GM12878 (cell line): Measurements from ENCODE around the gene SORCS2. TPM values are rescaled to one million over a fixed set of nuclear protein-coding genes. Genes with fewer than 3 reads are reported as not detected.

Experiments
- ATAC-seq: fragments of 200-7000 bp; cut with Tn5 transposase; 3 replicates; pipeline ENCODE4 v1.9.1; 2020; ENCODE audit warnings: mild to moderate bottlenecking, moderate library complexity
- BruUV-seq: library from RNA; stranded (reverse); fragments of 400-500 nt; replicated peaks from 2 replicates; lab custom pipeline; 2021; lab: Mats Ljungman, UMichigan
- CTCF ChIA-PET: fragments of 300-600 bp; sonication (Branson Sonifier 250); formaldehyde crosslinking; extraction: SDS; loops from one replicate; lab custom pipeline; 2021; ENCODE audit warnings: inconsistent platforms; lab: Yijun Ruan, JAX
- POLR2A ChIA-PET: fragments of 350-600 bp; formaldehyde crosslinking; extraction: SDS; loops from one replicate; lab custom pipeline; 2021; ENCODE audit warnings: inconsistent platforms; lab: Charles Lee
- RAD21 ChIA-PET: fragments of 300-600 bp; sonication (Branson Sonifier 250); formaldehyde crosslinking; loops from one replicate; lab custom pipeline; 2023; ENCODE audit warnings: antibody characterized with exemption; ENCODE audit not compliant: unreplicated experiment; lab: Charles Lee
- SMC1A ChIA-PET: fragments of 300-600 bp; sonication (Branson Sonifier 250); formaldehyde crosslinking; loops from one replicate; lab custom pipeline; 2023; ENCODE audit not compliant: unreplicated experiment, uncharacterized antibody; lab: Charles Lee
- DNase-seq: peaks from one replicate; pipeline ENCODE4 v3.0.0-alpha.2; 2011; ENCODE audit warnings: low read depth, low spot score
- FAIRE-seq: peaks from 3 replicates; lab custom pipeline; 2011; peaks lifted over from hg19 to GRCh38; lab: Jason Lieb, UNC
- H2AFZ ChIP-seq: 2 replicates; pipeline ENCODE4 v1.6.0; 2011; ENCODE audit warnings: low read depth, low read length, control low read depth; ENCODE audit not compliant: control insufficient read depth
- H3K27ac ChIP-seq: 2 replicates; pipeline ENCODE4 v1.5.1; 2011; ENCODE audit warnings: control low read depth; ENCODE audit not compliant: control insufficient read depth, insufficient read depth
- H3K27me3 ChIP-seq, 2 experiments: replicated peaks in 1 of 2; 2 replicates each; pipeline versions ENCODE4 v1.6.0 to v1.6.1; 2011; ENCODE audit warnings: low read length in 1 of 2; ENCODE audit not compliant: control insufficient read depth in 2 of 2, insufficient read depth in 2 of 2
- H3K36me3 ChIP-seq, 2 experiments: 2 replicates each; pipeline ENCODE4 v1.5.1; 2011; ENCODE audit warnings: low read length in 1 of 2; ENCODE audit not compliant: control insufficient read depth in 2 of 2, insufficient read depth in 2 of 2
- H3K4me1 ChIP-seq: 2 replicates; pipeline ENCODE4 v1.6.1; 2011; ENCODE audit warnings: mild to moderate bottlenecking, low read length, moderate library complexity, mixed read lengths; ENCODE audit not compliant: control insufficient read depth, insufficient read depth
- H3K4me2 ChIP-seq: 2 replicates; pipeline ENCODE4 v1.6.0; 2011; ENCODE audit warnings: control low read depth; ENCODE audit not compliant: control insufficient read depth, insufficient read depth
- H3K4me3 ChIP-seq: fragments of 200-600 bp; sonication (generic); 2 replicates; pipeline ENCODE4 v1.5.1; 2016
- H3K79me2 ChIP-seq: 2 replicates; pipeline ENCODE4 v1.6.0; 2011; ENCODE audit warnings: low read length; ENCODE audit not compliant: control insufficient read depth, insufficient read depth
- H3K9ac ChIP-seq: 2 replicates; pipeline ENCODE4 v1.8.0; 2011; ENCODE audit warnings: low read length, control low read depth, mixed read lengths; ENCODE audit not compliant: control insufficient read depth, insufficient read depth
- H3K9me3 ChIP-seq: replicated peaks from 3 replicates; pipeline ENCODE4 v1.5.1; 2011; ENCODE audit warnings: mild to moderate bottlenecking, low read length; ENCODE audit not compliant: control insufficient read depth, insufficient read depth
- H4K20me1 ChIP-seq: 2 replicates; pipeline ENCODE4 v1.6.0; 2011; ENCODE audit not compliant: control insufficient read depth, insufficient read depth
- CBX3 ChIP-seq: fragments of 200-600 bp; sonication (generic); IDR thresholded peaks from 2 replicates; pipeline ENCODE4 v1.6.1; 2016; ENCODE audit warnings: low read depth, borderline replicate concordance
- CBX5 ChIP-seq: sonication (generic); IDR thresholded peaks from 2 replicates; pipeline ENCODE4 v1.6.1; 2016; ENCODE audit warnings: low read depth, moderate library complexity, mild to moderate bottlenecking, inconsistent platforms
- CHD4 ChIP-seq: fragments of 200-600 bp; sonication (generic); IDR thresholded peaks from 2 replicates; pipeline ENCODE4 v1.6.1; 2016; ENCODE audit warnings: mild to moderate bottlenecking
- DPF2 ChIP-seq: fragments of 450-650 bp; IDR thresholded peaks from 2 replicates; pipeline ENCODE4 v1.6.1; 2017; ENCODE audit warnings: mild to moderate bottlenecking
- EP300 ChIP-seq, 2 experiments: fragments of 150-350 bp in 1 of 2; IDR thresholded peaks; 2 replicates each; pipeline ENCODE4 v1.6.1; 2011 to 2012; ENCODE audit warnings: low read depth in 2 of 2, low read length in 2 of 2, borderline replicate concordance in 1 of 2, improper control_type of control experiment in 1 of 2, inconsistent platforms in 1 of 2; ENCODE audit not compliant: control insufficient read depth in 1 of 2
- ESRRA ChIP-seq: IDR thresholded peaks from 2 replicates; pipeline ENCODE4 v1.6.1; 2012; ENCODE audit warnings: mild to moderate bottlenecking, low read length, improper control_type of control experiment
- ETV6 ChIP-seq, 2 experiments: fragments of 450-650 bp in 1 of 2; IDR thresholded peaks in 1 of 2; conservative IDR thresholded peaks in 1 of 2; 2 replicates each; pipeline ENCODE4 v1.6.1; 2014; ENCODE audit warnings: antibody characterized with exemption in 1 of 2, borderline replicate concordance in 1 of 2, low read depth in 1 of 2, mild to moderate bottlenecking in 1 of 2, moderate library complexity in 1 of 2
- IKZF2 ChIP-seq, 2 experiments: fragments of 450-650 bp; IDR thresholded peaks; 2 replicates each; pipeline ENCODE4 v1.6.1; 2017; ENCODE audit warnings: mild to moderate bottlenecking in 2 of 2, moderate library complexity in 2 of 2
- KAT2A ChIP-seq: conservative IDR thresholded peaks from 2 replicates; pipeline ENCODE4 v1.6.1; 2011; ENCODE audit warnings: low read depth, low read length; ENCODE audit not compliant: control insufficient read depth
- LARP7 ChIP-seq: fragments of 450-650 bp; IDR thresholded peaks from 2 replicates; pipeline ENCODE4 v1.6.1; 2017; ENCODE audit warnings: mild to moderate bottlenecking
- MYC ChIP-seq: IDR thresholded peaks from 2 replicates; pipeline ENCODE4 v1.6.1; 2011; ENCODE audit warnings: mild to moderate bottlenecking, low read length, moderate library complexity, inconsistent platforms; ENCODE audit not compliant: insufficient read depth, insufficient replicate concordance, insufficient read length, severe bottlenecking
- NR2C1 ChIP-seq: fragments of 450-650 bp; IDR thresholded peaks from 2 replicates; pipeline ENCODE4 v1.6.1; 2017; ENCODE audit warnings: antibody characterized with exemption, mild to moderate bottlenecking, moderate library complexity
- PKNOX1 ChIP-seq: fragments of 450-650 bp; IDR thresholded peaks from 2 replicates; pipeline ENCODE4 v1.6.1; 2016; ENCODE audit warnings: mild to moderate bottlenecking
- RAD51 ChIP-seq: fragments of 450-650 bp; IDR thresholded peaks from 2 replicates; pipeline ENCODE4 v1.6.1; 2016; ENCODE audit warnings: moderate library complexity, mild to moderate bottlenecking, inconsistent platforms
- RB1 ChIP-seq: fragments of 450-650 bp; formaldehyde crosslinking; IDR thresholded peaks from 2 replicates; pipeline ENCODE4 v1.6.1; 2017; ENCODE audit warnings: mild to moderate bottlenecking, borderline replicate concordance
- RBBP5 ChIP-seq: fragments of 200-600 bp; sonication (generic); conservative IDR thresholded peaks from 2 replicates; pipeline ENCODE4 v1.6.1; 2016
- RFX5 ChIP-seq: IDR thresholded peaks from 2 replicates; pipeline ENCODE4 v1.6.1; 2011; ENCODE audit warnings: low read depth, low read length, improper control_type of control experiment
- RUNX3 ChIP-seq: IDR thresholded peaks from 2 replicates; pipeline ENCODE4 v1.6.1; 2012; ENCODE audit warnings: low read length, inconsistent platforms
- SMC3 ChIP-seq: IDR thresholded peaks from 2 replicates; pipeline ENCODE4 v1.6.1; 2011; ENCODE audit warnings: low read length, improper control_type of control experiment, borderline replicate concordance
- SRF ChIP-seq, 2 experiments: IDR thresholded peaks; 2 replicates each; pipeline ENCODE4 v1.6.1; 2011; ENCODE audit warnings: low read depth in 2 of 2, low read length in 2 of 2, mild to moderate bottlenecking in 1 of 2, moderate library complexity in 1 of 2
- USF2 ChIP-seq: IDR thresholded peaks from 2 replicates; pipeline ENCODE4 v1.6.1; 2011; ENCODE audit warnings: low read depth, low read length, improper control_type of control experiment, borderline replicate concordance
- ZNF274 ChIP-seq: IDR thresholded peaks from one replicate; pipeline ENCODE4 v1.8.0; 2011; ENCODE audit not compliant: insufficient read length, insufficient read depth
- ZNF622 ChIP-seq: fragments of 450-650 bp; IDR thresholded peaks from 2 replicates; pipeline ENCODE4 v1.6.1; 2017; ENCODE audit warnings: mild to moderate bottlenecking, inconsistent platforms
- ZSCAN29 ChIP-seq: fragments of 450-650 bp; IDR thresholded peaks from 2 replicates; pipeline ENCODE4 v1.6.1; 2017; ENCODE audit warnings: mild to moderate bottlenecking, moderate library complexity
- WGBS: methylation state at CpG from one replicate; pipeline ENCODE4 v1.1.6; 2016; ENCODE audit warnings: low lambda C conversion rate; ENCODE audit not compliant: insufficient replicate concordance, insufficient coverage; ENCODE audit errors: missing lambda C conversion rate; 5-methylcytosine and 5-hydroxymethylcytosine counted together
- in situ Hi-C: fragments of 300-500 bp; cut with MboI; formaldehyde crosslinking; loops from 9 replicates; pipeline ENCODE4 v1.14.3; 2018; ENCODE audit warnings: mixed read lengths
- intact Hi-C: fragments of 100-400 bp; cut with micrococcal nuclease; formaldehyde crosslinking; loops from one replicate; pipeline ENCODE4 v1.14.2; 2022; ENCODE audit not compliant: unreplicated experiment
- polyA plus RNA-seq, 11 experiments: library from polyadenylated mRNA; depleted of rRNA in 4 of 11; unstranded in 6 of 11; stranded (reverse) in 5 of 11; fragments of >200 nt; fragmentation: Nextera tagmentation in 4 of 11; fragmentation: Illumina TruSeq in 1 of 11; extraction: Ambion mirVana in 4 of 11; extraction: Trizol in 1 of 11; gene quantifications; 1 replicate in 1 of 11; 2 replicates in 10 of 11; pipeline versions ENCODE4 v1.2.1 to v1.2.3, GENCODE V29; 2011 to 2016; ENCODE audit warnings: inconsistent platforms in 2 of 11, missing spikeins in 2 of 11, low read depth in 1 of 11
- total RNA-seq, 4 experiments: library from RNA; depleted of rRNA in 3 of 4; stranded (reverse); fragments of >200 nt in 3 of 4; fragmentation: Illumina TruSeq in 1 of 4; extraction: Trizol in 1 of 4; gene quantifications; 2 replicates each; pipeline versions ENCODE4 v1.2.1 to v1.2.3, GENCODE V29; 2013 to 2021
- TF ChIP-seq, protein P1 (sequence below): IDR thresholded peaks from 2 replicates; pipeline ENCODE4 v1.6.1; 2012; ENCODE audit warnings: low read length, inconsistent platforms

SORCS2 gene
- total and polyA plus RNA-seq, 10 of the 15 experiments (the other 5 are each of a cell fraction or from before 2014, with no cell fraction given) = 0.01 to 0.15 (median 0.05) TPM; not detected in 5

DNA sequence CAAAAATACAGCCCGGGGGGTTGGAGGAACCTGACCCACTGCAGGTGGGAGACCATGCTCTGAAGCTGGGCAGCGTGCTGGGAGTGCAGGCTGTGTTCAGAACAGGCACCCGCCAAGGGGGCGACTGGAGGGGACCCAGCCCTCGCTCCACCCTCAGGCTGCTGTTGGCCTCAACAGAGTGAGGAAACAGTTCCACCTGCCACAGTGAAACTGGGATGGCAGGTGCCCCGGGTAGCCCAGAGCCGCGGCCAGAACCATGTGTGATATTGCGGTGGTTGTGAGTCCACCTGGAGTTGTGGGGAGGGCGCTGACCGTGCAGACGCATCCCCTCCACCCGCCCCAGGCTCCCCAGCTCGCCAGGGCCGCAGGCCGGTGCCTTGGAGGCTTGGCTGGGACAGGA is 288.1 kb downstream of the SORCS2 start (continued):
- TF ChIP-seq ZNF274 (no peak), USF2 (no peak), NR2C1 (no peak), MYC (no peak), CBX3 (no peak), ZSCAN29 (no peak), ZNF622 (no peak), RUNX3 (no peak), ESRRA (no peak), RBBP5 (no peak)

DNA sequence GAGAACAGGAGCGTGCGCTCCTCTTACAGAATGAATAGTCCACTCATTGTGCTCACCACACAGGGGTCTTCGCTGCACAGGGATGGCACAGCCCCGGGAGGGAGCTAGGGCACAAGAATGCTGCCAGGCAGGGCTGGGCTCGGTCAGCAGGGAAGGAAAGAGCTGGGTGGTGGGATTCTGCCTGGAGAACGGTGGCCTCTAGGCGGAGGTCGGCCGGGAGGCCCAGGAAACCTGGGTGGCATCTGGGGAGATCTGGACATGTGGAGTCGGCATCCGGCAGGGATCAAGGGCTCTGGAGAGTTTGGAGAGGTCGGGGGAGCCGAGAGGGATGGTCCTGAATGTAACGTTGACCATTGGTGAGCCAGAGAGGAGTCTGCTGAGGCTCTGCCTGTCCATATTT is 288.9 kb downstream of the SORCS2 start:
- Histone ChIP-seq H3K27ac (no peak overlapping the region), H3K9me3 (no peaks in the 10 kb centered on the region), H2AFZ (no peak overlapping the region), H3K27me3 (no peaks in the 10 kb centered on the region; a peak in 3 of 4 replicates), H3K4me1 (no peaks in the 10 kb centered on the region), H3K79me2 (no peaks in the 10 kb centered on the region), H4K20me1 (no peaks in the 10 kb centered on the region), H3K36me3 (no peaks in the 10 kb centered on the region), H3K9ac (no peak overlapping the region), H3K4me2 (no peak overlapping the region), H3K4me3 (no peak overlapping the region)
- in situ Hi-C loops = no loop called here
- ChIA-PET CTCF (no interaction called here), SMC1A (no interaction called here), POLR2A (no interaction called here), RAD21 (no interaction called here)
- WGBS = 37% methylated on average over 14 of the region's 14 CpGs
- FAIRE-seq (no peak), DNase-seq (no peak), ATAC-seq (no peak)
- BruUV-seq = no TSS peak
- intact Hi-C loops = no loop called here
- no peak for TF ChIP-seq SMC3
- no peak for TF ChIP-seq CBX5
- no peak for TF ChIP-seq RAD51
- no peak for TF ChIP-seq LARP7
- TF ChIP-seq, protein P1, sequence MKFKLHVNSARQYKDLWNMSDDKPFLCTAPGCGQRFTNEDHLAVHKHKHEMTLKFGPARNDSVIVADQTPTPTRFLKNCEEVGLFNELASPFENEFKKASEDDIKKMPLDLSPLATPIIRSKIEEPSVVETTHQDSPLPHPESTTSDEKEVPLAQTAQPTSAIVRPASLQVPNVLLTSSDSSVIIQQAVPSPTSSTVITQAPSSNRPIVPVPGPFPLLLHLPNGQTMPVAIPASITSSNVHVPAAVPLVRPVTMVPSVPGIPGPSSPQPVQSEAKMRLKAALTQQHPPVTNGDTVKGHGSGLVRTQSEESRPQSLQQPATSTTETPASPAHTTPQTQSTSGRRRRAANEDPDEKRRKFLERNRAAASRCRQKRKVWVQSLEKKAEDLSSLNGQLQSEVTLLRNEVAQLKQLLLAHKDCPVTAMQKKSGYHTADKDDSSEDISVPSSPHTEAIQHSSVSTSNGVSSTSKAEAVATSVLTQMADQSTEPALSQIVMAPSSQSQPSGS = no peak
- no peak for TF ChIP-seq ETV6 (conservative IDR thresholded peaks at IDR 0.05 in 1 of 2, IDR thresholded peaks at IDR 0.05 in 1 of 2; ENCODE audit: borderline replicate concordance in 1 of 2, low read depth in 1 of 2)
- TF ChIP-seq DPF2 = no peak
- no peak for TF ChIP-seq KAT2A
- no peak for TF ChIP-seq EP300 (IDR thresholded peaks at IDR 0.05; ENCODE audit: borderline replicate concordance in 1 of 2, control insufficient read depth in 1 of 2, low read depth in 2 of 2, low read length in 2 of 2)
- TF ChIP-seq CHD4 = no peak
- TF ChIP-seq PKNOX1 = no peak
- no peak for TF ChIP-seq RFX5
- TF ChIP-seq RB1 = no peak
- TF ChIP-seq SRF (IDR thresholded peaks at IDR 0.05; ENCODE audit: low read depth in 2 of 2, low read length in 2 of 2) = no peak
- TF ChIP-seq IKZF2 (IDR thresholded peaks at IDR 0.05) = no peak
